Astrocyte (in vitro differentiated cells and primary cell): Measurements from ENCODE around the gene ZMYND19.

ENCODE experiments used
- CTCF ChIP-seq: IDR thresholded peaks from 2 replicates; pipeline ENCODE4 v1.5.1; 2011; ENCODE audit warnings: low read depth, mild to moderate bottlenecking, inconsistent platforms, low read length, moderate library complexity; ENCODE audit not compliant: insufficient read depth
- EZH2 ChIP-seq: IDR thresholded peaks from 2 replicates; pipeline ENCODE4 v1.6.1; 2012; ENCODE audit warnings: mild to moderate bottlenecking, low read length, inconsistent platforms; ENCODE audit not compliant: insufficient read depth

GRCh38 chr9:137590123-137590468, 216 bp downstream of the ZMYND19 start:
- no peak for TF ChIP-seq EZH2
- no peak for TF ChIP-seq CTCF
